ENCODE results near the gene TOX4.
"Not testable (repeated sequence)": the region's sequence is repeated elsewhere in the genome, so short reads cannot be mapped to it uniquely, and the experiment has no call there.

Gene TOX4

GRCh38 chr14:21437063-21437901, 39.7 kb upstream of the TOX4 start:
- H3K27me3 ChIP-seq (ENCODE audit: insufficient read depth, low read depth), result no peaks in the 10 kb centered on the region
- no peaks in the 10 kb centered on the region for H3K4me1 ChIP-seq (ENCODE audit: low read depth, poor library complexity, severe bottlenecking)
- H4K20me1 ChIP-seq (ENCODE audit: insufficient read depth), result no peaks in the 10 kb centered on the region
- H3K4me3 ChIP-seq (IDR thresholded peaks at IDR 0.05; ENCODE audit: insufficient read depth, low read depth, low read length), result no peak overlapping the region
- no peaks in the 10 kb centered on the region for H3K36me3 ChIP-seq (ENCODE audit: insufficient read depth)
- H3K79me2 ChIP-seq (ENCODE audit: insufficient read depth, low read depth), result peaks cover 32% of the 10 kb centered on the region
- H3K27ac ChIP-seq, result no peak overlapping the region; the same call in 1 of the 2 replicates
- no peak overlapping the region; the same call in 1 of the 2 replicates for H2AFZ ChIP-seq (ENCODE audit: low read depth)
- TF ChIP-seq CTCF (conservative IDR thresholded peaks at IDR 0.05; ENCODE audit: low read depth, low read length), result no peak
- peak overlapping the region; percentile 60; the same call in 1 of the 2 replicates for H3K4me2 ChIP-seq
- peak overlapping the region; percentile 15; the same call in 1 of the 2 replicates for H3K9ac ChIP-seq

GRCh38 chr14:21440859-21441258, 36.1 kb upstream of the TOX4 start:
- no peak for TF ChIP-seq CTCF (conservative IDR thresholded peaks at IDR 0.05; ENCODE audit: low read depth, low read length)
- no peaks in the 10 kb centered on the region for H3K4me1 ChIP-seq (ENCODE audit: low read depth, poor library complexity, severe bottlenecking)
- no peaks in the 10 kb centered on the region for H4K20me1 ChIP-seq (ENCODE audit: insufficient read depth)
- peaks cover 9% of the 10 kb centered on the region; the same call in 1 of the 2 replicates for H3K79me2 ChIP-seq (ENCODE audit: insufficient read depth, low read depth)
- H3K27me3 ChIP-seq (ENCODE audit: insufficient read depth, low read depth), result no peaks in the 10 kb centered on the region
- no peak overlapping the region for H3K9ac ChIP-seq
- H2AFZ ChIP-seq (ENCODE audit: low read depth), result no peak overlapping the region
- no peak overlapping the region for H3K4me2 ChIP-seq
- H3K27ac ChIP-seq, result no peak overlapping the region
- H3K4me3 ChIP-seq (IDR thresholded peaks at IDR 0.05; ENCODE audit: insufficient read depth, low read depth, low read length), result no peak overlapping the region
- H3K36me3 ChIP-seq (ENCODE audit: insufficient read depth), result no peaks in the 10 kb centered on the region

GRCh38 chr14:21442657-21443056, 34.3 kb upstream of the TOX4 start:
- peaks cover 20% of the 10 kb centered on the region; the same call in 1 of the 2 replicates for H3K79me2 ChIP-seq (ENCODE audit: insufficient read depth, low read depth)
- not testable (repeated sequence) for H3K4me2 ChIP-seq; H3K4me1 ChIP-seq (ENCODE audit: low read depth, poor library complexity, severe bottlenecking); H3K27ac ChIP-seq; H3K36me3 ChIP-seq (ENCODE audit: insufficient read depth); H3K9ac ChIP-seq; H2AFZ ChIP-seq (ENCODE audit: low read depth); H3K27me3 ChIP-seq (ENCODE audit: insufficient read depth, low read depth); H3K4me3 ChIP-seq (IDR thresholded peaks at IDR 0.05; ENCODE audit: insufficient read depth, low read depth, low read length); H4K20me1 ChIP-seq (ENCODE audit: insufficient read depth)

- Histone ChIP-seq H3K9ac (no peak overlapping the region), H4K20me1 (ENCODE audit: insufficient read depth) (no peaks in the 10 kb centered on the region)
- TF ChIP-seq CTCF (conservative IDR thresholded peaks at IDR 0.05; ENCODE audit: low read depth, low read length), result no peak
Observed at GRCh38 chr14:21449899-21450216, 27.1 kb upstream of the TOX4 start.

More at GRCh38 chr14:21449899-21450216, 27.1 kb upstream of the TOX4 start:
- Histone ChIP-seq H3K4me1 (ENCODE audit: low read depth, poor library complexity, severe bottlenecking) (peaks cover 45% of the 10 kb centered on the region), H3K36me3 (ENCODE audit: insufficient read depth) (no peaks in the 10 kb centered on the region), H3K4me3 (IDR thresholded peaks at IDR 0.05; ENCODE audit: insufficient read depth, low read depth, low read length) (no peak overlapping the region), H3K79me2 (ENCODE audit: insufficient read depth, low read depth) (peaks cover 83% of the 10 kb centered on the region), H2AFZ (ENCODE audit: low read depth) (no peak overlapping the region), H3K27me3 (ENCODE audit: insufficient read depth, low read depth) (no peaks in the 10 kb centered on the region), H3K27ac (peak overlapping the region; percentile 42; the same call in 1 of the 2 replicates), H3K4me2 (peak overlapping the region; percentile 25; the same call in 1 of the 2 replicates)

Measured in KMS-11 (cell line).